Ectodermal cell (in vitro differentiated cells): Measurements from ENCODE around the gene CREB5.

ENCODE experiments used
- H3K27ac ChIP-seq: 2 replicates; pipeline ENCODE4 v1.7.0; 2013; ENCODE audit warnings: mild to moderate bottlenecking, low read depth, low read length; ENCODE audit not compliant: insufficient read depth, poor library complexity, severe bottlenecking
- H3K27me3 ChIP-seq: 2 replicates; pipeline ENCODE4 v1.7.0; 2013; ENCODE audit warnings: mild to moderate bottlenecking, low read length; ENCODE audit not compliant: insufficient read depth, control insufficient read depth, poor library complexity, severe bottlenecking
- H3K36me3 ChIP-seq: one replicate; pipeline ENCODE4 v1.7.0; 2013; ENCODE audit warnings: low read length; ENCODE audit not compliant: control insufficient read depth, insufficient read depth
- H3K4me1 ChIP-seq: one replicate; pipeline ENCODE4 v1.7.0; 2013; ENCODE audit warnings: low read length; ENCODE audit not compliant: control insufficient read depth, insufficient read depth
- H3K4me3 ChIP-seq: 2 replicates; pipeline ENCODE4 v1.7.0; 2013; ENCODE audit warnings: low read depth, low read length, control low read depth; ENCODE audit not compliant: insufficient read depth
- H3K9me3 ChIP-seq: 2 replicates; pipeline ENCODE4 v1.7.0; 2013; ENCODE audit warnings: mild to moderate bottlenecking, low read length, moderate library complexity; ENCODE audit not compliant: control insufficient read depth
- WGBS, 2 experiments: methylation state at CpG; one replicate each; pipeline ENCODE4 v1.1.7; 2013; ENCODE audit warnings: missing lambda C conversion rate in 2 of 2; 5-methylcytosine and 5-hydroxymethylcytosine counted together

The CREB5 gene

GRCh38 chr7:28858206-28858605 is 445.9 kb downstream of the CREB5 start:
- Histone ChIP-seq H3K4me1 (peaks cover 4% of the 10 kb centered on the region), H3K36me3 (no peaks in the 10 kb centered on the region), H3K4me3 (no peak overlapping the region), H3K27ac (no peak overlapping the region), H3K9me3 (no peaks in the 10 kb centered on the region), H3K27me3 (peaks cover 9% of the 10 kb centered on the region)
- WGBS, 2 experiments, result 97 to 100% methylated on average over 1 of the region's 1 CpG

DNA sequence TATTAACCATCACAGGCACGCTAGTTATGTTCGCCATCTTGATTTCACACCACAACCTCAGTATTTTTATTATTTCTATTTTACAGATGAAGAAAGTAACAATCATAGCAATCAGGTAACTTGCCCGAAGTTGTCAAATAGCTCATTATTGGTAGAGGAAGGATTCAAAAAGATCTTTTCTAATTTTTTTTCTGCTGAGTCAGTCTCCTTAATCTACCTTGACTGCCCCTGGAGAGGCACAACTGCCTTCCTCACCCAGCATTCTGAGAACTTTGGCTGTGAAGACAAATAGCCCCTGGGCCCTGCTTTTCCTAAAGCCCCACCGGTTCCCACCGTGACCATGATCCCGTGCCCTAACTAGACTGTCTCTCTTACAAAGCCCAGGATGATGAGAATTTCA is 446.6 kb downstream of the CREB5 start:
- 93 to 94% methylated on average over 6 of the region's 6 CpGs for WGBS, 2 experiments
- H3K27ac ChIP-seq, result no peak overlapping the region
- no peaks in the 10 kb centered on the region for H3K9me3 ChIP-seq
- no peaks in the 10 kb centered on the region for H3K36me3 ChIP-seq
- H3K27me3 ChIP-seq, result peaks cover 2% of the 10 kb centered on the region
- no peaks in the 10 kb centered on the region for H3K4me1 ChIP-seq
- H3K4me3 ChIP-seq, result no peak overlapping the region

DNA sequence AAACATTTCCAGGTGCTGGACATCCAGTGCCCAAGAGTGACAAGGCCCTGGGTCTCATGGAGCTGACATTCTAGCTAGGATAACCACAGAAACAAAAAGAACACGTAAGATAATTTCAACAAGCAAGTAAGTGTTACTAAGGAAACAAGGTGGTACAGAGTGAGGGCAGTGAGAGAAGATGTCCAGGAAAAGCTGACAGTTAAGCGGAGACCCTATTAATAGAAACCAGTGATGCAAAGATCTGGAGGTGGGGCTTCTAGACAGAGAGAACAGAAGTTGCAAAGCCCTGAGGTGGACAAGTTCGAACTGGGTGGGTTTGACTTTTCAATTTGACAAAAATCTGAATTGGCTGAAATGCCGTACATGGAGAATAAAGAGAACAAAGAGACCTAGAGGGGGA is 449.5 kb downstream of the CREB5 start:
- Histone ChIP-seq H3K4me3 (no peak overlapping the region), H3K27me3 (no peaks in the 10 kb centered on the region), H3K36me3 (no peaks in the 10 kb centered on the region), H3K4me1 (no peaks in the 10 kb centered on the region), H3K9me3 (no peaks in the 10 kb centered on the region), H3K27ac (no peak overlapping the region)
- WGBS, 2 experiments, result 93 to 95% methylated on average over 4 of the region's 4 CpGs

GRCh38 chr7:28862595-28863272 is 450.4 kb downstream of the CREB5 start:
- no peaks in the 10 kb centered on the region for H3K4me1 ChIP-seq
- no peak overlapping the region for H3K4me3 ChIP-seq
- 87 to 89% methylated on average over 9 of the region's 9 CpGs for WGBS, 2 experiments
- H3K27ac ChIP-seq, result no peak overlapping the region
- no peaks in the 10 kb centered on the region for H3K36me3 ChIP-seq
- H3K27me3 ChIP-seq, result no peaks in the 10 kb centered on the region
- no peaks in the 10 kb centered on the region for H3K9me3 ChIP-seq

DNA sequence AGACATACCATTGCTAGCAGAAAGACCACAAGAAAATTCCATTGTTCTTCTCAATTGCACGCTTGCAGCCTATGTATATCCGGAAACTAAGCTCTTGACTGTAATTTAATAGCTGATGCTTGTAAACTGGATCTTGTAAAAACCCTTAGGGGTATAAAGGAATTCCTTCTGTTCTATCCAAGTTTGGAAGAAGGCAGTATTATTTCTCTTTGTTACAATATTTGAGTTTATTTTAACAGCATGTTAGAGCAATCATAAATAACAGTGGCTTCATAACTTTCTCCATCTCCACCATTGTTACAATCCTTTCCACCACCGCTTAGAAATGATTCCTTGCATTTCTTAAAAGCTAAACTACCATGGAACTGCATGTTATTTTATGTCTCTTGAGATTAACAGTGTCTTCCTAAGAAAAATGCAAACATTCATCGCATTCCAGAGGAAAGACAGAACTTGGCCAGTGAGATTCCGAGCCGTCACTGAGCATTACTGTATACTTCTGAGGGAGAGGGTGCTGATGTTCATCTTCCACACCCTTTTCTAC is 453.4 kb downstream of the CREB5 start:
- Histone ChIP-seq H3K4me1 (no peaks in the 10 kb centered on the region), H3K27ac (no peak overlapping the region), H3K36me3 (no peaks in the 10 kb centered on the region), H3K4me3 (no peak overlapping the region), H3K9me3 (no peaks in the 10 kb centered on the region), H3K27me3 (no peaks in the 10 kb centered on the region)
- 96 to 99% methylated on average over 6 of the region's 6 CpGs for WGBS, 2 experiments

DNA sequence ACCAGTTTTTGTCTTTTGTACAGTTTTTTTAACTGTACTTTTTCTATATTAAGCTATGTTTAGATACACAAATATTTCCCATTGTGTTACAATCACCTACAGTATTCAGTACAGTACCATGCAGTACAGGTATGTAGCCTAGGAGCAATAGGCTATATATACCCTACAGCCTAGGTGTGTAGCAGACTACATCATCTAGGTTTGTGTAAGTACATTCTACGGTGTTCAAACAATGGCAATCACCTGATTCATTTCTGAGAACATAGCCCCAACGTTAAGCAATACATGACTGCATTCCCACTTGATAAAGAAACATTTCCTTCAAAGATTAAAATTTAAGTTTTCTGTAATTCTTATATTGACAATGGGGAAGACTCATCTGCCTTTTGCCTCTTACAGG is 456.4 kb downstream of the CREB5 start:
- WGBS, 2 experiments, result 93 to 100% methylated on average over 2 of the region's 2 CpGs
- H3K4me3 ChIP-seq, result no peak overlapping the region
- no peaks in the 10 kb centered on the region for H3K4me1 ChIP-seq
- no peaks in the 10 kb centered on the region for H3K27me3 ChIP-seq
- H3K27ac ChIP-seq, result no peak overlapping the region
- no peaks in the 10 kb centered on the region for H3K9me3 ChIP-seq
- H3K36me3 ChIP-seq, result no peaks in the 10 kb centered on the region

DNA sequence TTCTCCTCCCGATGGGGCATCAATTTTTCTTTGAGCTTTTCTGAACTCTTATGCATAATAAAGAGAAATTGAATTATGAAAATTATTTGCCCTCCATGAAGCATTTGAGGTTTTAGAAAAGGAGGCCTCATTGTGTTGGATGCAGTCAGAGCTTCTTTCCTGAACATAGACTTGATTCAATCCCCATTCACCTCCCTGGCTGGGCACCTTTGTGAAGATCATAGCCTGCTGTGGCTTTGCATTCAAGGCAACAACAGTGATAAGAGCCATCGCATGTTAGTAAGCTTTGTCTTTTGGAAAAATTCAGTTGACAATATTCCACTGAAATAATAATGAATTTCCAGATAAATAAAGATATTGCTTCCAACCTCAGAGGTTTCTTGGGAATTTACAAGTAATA is 458.8 kb downstream of the CREB5 start:
- WGBS, 2 experiments, result 60 to 62% methylated on average over 1 to 2 of the region's 2 CpGs
- no peaks in the 10 kb centered on the region for H3K27me3 ChIP-seq
- no peaks in the 10 kb centered on the region for H3K4me1 ChIP-seq
- no peaks in the 10 kb centered on the region for H3K36me3 ChIP-seq
- H3K4me3 ChIP-seq, result no peak overlapping the region
- H3K27ac ChIP-seq, result no peak overlapping the region
- H3K9me3 ChIP-seq, result no peaks in the 10 kb centered on the region

DNA sequence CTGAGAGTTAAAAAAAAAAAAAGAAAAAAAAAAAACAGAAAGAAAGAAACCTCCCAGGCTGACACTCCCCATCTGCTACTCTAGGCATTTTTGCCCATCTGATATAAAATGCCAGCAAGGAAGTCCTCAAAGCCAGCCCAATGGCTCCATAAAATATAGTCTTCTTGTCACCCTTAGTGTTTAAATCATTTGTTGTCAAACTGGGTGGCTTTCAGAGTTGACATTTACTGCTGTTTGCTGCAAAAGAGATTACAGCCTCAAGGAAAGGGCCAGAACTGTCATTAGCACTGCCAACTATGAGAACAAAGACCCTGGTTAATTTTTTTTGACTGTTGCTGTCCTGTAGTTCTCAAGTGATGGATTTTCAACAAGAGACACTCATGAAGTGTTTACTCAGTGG is 459.3 kb downstream of the CREB5 start:
- no peaks in the 10 kb centered on the region for H3K27me3 ChIP-seq
- H3K4me1 ChIP-seq, result no peaks in the 10 kb centered on the region

GRCh38 chr7:28872226-28872625 is 459.9 kb downstream of the CREB5 start:
- 91 to 93% methylated on average over 3 to 4 of the region's 4 CpGs for WGBS, 2 experiments
- Histone ChIP-seq H3K9me3 (no peaks in the 10 kb centered on the region), H3K27me3 (no peaks in the 10 kb centered on the region), H3K4me3 (no peak overlapping the region), H3K27ac (no peak overlapping the region), H3K36me3 (no peaks in the 10 kb centered on the region), H3K4me1 (no peaks in the 10 kb centered on the region)

More for the DNA sequence above, 459.3 kb downstream of the CREB5 start:
- Histone ChIP-seq H3K36me3 (no peaks in the 10 kb centered on the region), H3K27ac (no peak overlapping the region), H3K9me3 (no peaks in the 10 kb centered on the region), H3K4me3 (no peak overlapping the region)

- 94 to 98% methylated on average over 1 of the region's 3 CpGs for WGBS, 2 experiments
- no peak overlapping the region for H3K4me3 ChIP-seq
- H3K9me3 ChIP-seq, result no peaks in the 10 kb centered on the region
Observed at GRCh38 chr7:28873365-28873764, 461.0 kb downstream of the CREB5 start.

More at GRCh38 chr7:28873365-28873764, 461.0 kb downstream of the CREB5 start:
- H3K27me3 ChIP-seq, result no peaks in the 10 kb centered on the region
- no peaks in the 10 kb centered on the region for H3K4me1 ChIP-seq
- no peak overlapping the region for H3K27ac ChIP-seq
- H3K36me3 ChIP-seq, result no peaks in the 10 kb centered on the region
